ENCODE measurements around the gene PRCP. TPM values are rescaled to one million over a fixed set of nuclear protein-coding genes. Genes with fewer than 3 reads are reported as not detected.
"Not testable (repeated sequence)": the region's sequence is repeated elsewhere in the genome, so short reads cannot be mapped to it uniquely, and the experiment has no call there.

The PRCP gene
- total RNA-seq, 1 experiment from 2014 or later: 56.7 TPM

- no peak overlapping the region for H3K27ac ChIP-seq (ENCODE audit: insufficient read length, low read depth, low read length)
- H3K9me3 Mint-ChIP-seq: peaks cover 3 to 5% of the 10 kb centered on the region in 2 experiments; a peak in 4 of 5 replicates
- no peak for TF ChIP-seq CTCF (conservative IDR thresholded peaks at IDR 0.05)
- H3K27ac Mint-ChIP-seq: no peak overlapping the region
- no peak overlapping the region for H3T11ph ChIP-seq (ENCODE audit: low read length)
- H3K79me2 ChIP-seq (ENCODE audit: insufficient read depth, low read length): no peaks in the 10 kb centered on the region; the same call in 1 of the 2 replicates
- H3K27me3 ChIP-seq (ENCODE audit: insufficient read depth, low read length): no peaks in the 10 kb centered on the region
- H4K5ac ChIP-seq (ENCODE audit: insufficient read length, low read depth, low read length): no peak overlapping the region
- H3K4me1 ChIP-seq (ENCODE audit: insufficient read depth, low read length): no peaks in the 10 kb centered on the region
- no peak overlapping the region for H3K4me3 Mint-ChIP-seq
- no peaks in the 10 kb centered on the region for H3K23me2 ChIP-seq (ENCODE audit: insufficient read length, low read depth, low read length, poor library complexity, severe bottlenecking)
- H3K79me1 ChIP-seq (ENCODE audit: insufficient read depth, low read depth, low read length, poor library complexity, severe bottlenecking): no peaks in the 10 kb centered on the region
- no peak overlapping the region for H3K56ac ChIP-seq (ENCODE audit: insufficient read length, low read depth, low read length)
- H2BK120ac ChIP-seq (ENCODE audit: low read depth, low read length, poor library complexity, severe bottlenecking): no peak overlapping the region
- no peak overlapping the region for H3K4me2 ChIP-seq (ENCODE audit: insufficient read depth, insufficient read length, low read length)
- H3K27me3 Mint-ChIP-seq (ENCODE audit: low read depth): peaks cover 3% of the 10 kb centered on the region; the same call in 1 of the 2 replicates
- H4K8ac ChIP-seq (replicated peaks; ENCODE audit: insufficient read length, low read depth, low read length): no peak overlapping the region
- H2BK20ac ChIP-seq (ENCODE audit: low read depth, low read length, poor library complexity, severe bottlenecking): no peak overlapping the region
- no peak overlapping the region for H3K23ac ChIP-seq (ENCODE audit: insufficient read length, low read depth, low read length)
- H3K18ac ChIP-seq (ENCODE audit: insufficient read length, low read depth, low read length): no peak overlapping the region
- H3K4ac ChIP-seq (ENCODE audit: low read depth, low read length): no peak overlapping the region
- H4K20me1 ChIP-seq (ENCODE audit: control insufficient read depth, insufficient read depth, insufficient read length): no peaks in the 10 kb centered on the region
- peaks cover 0 to 15% (median 4%) of the 10 kb centered on the region in 3 experiments; a peak in 4 of 7 replicates for H3K36me3 Mint-ChIP-seq (ENCODE audit: insufficient read depth in 1 of 3, low read depth in 3 of 3)
- no peak for DNase-seq
- H2BK5ac ChIP-seq (ENCODE audit: insufficient read length, low read length): no peak overlapping the region
- H3K14ac ChIP-seq (ENCODE audit: insufficient read depth, low read length): no peak overlapping the region
- no peak overlapping the region for H2BK15ac ChIP-seq (ENCODE audit: low read depth, low read length)
- no peak overlapping the region for H4K91ac ChIP-seq (ENCODE audit: insufficient read length, low read depth, low read length)
- no peak overlapping the region for H2AK5ac ChIP-seq (ENCODE audit: insufficient read length, low read length)
- no peak overlapping the region for H3K9ac ChIP-seq (ENCODE audit: extremely low read depth, insufficient read length, low read length)
- H2BK12ac ChIP-seq (ENCODE audit: insufficient read length, low read depth, low read length): no peak overlapping the region
- peaks cover 12 to 13% of the 10 kb centered on the region in 2 experiments for H3K4me1 Mint-ChIP-seq
- no peak overlapping the region for H2AFZ ChIP-seq (ENCODE audit: low read length)
- no CpG with 5 or more reads among the region's 2 CpGs for WGBS (ENCODE audit: extremely low coverage, insufficient read length, low lambda C conversion rate)
- H3K9me3 ChIP-seq (ENCODE audit: control insufficient read depth, low read depth, low read length): no peaks in the 10 kb centered on the region
These were observed 44.0 kb upstream of the PRCP start for GRCh38 chr11:82944198-82944597.

- peaks cover 12 to 13% of the 10 kb centered on the region in 2 experiments for H3K4me1 Mint-ChIP-seq
- not testable (repeated sequence) for H2AFZ ChIP-seq (ENCODE audit: low read length); H3K9me3 ChIP-seq (ENCODE audit: control insufficient read depth, low read depth, low read length); H3K23ac ChIP-seq (ENCODE audit: insufficient read length, low read depth, low read length); H2AK5ac ChIP-seq (ENCODE audit: insufficient read length, low read length); H3K23me2 ChIP-seq (ENCODE audit: insufficient read length, low read depth, low read length, poor library complexity, severe bottlenecking); H2BK12ac ChIP-seq (ENCODE audit: insufficient read length, low read depth, low read length); H2BK5ac ChIP-seq (ENCODE audit: insufficient read length, low read length); H3K14ac ChIP-seq (ENCODE audit: insufficient read depth, low read length); H3K27me3 ChIP-seq (ENCODE audit: insufficient read depth, low read length); H2BK20ac ChIP-seq (ENCODE audit: low read depth, low read length, poor library complexity, severe bottlenecking); DNase-seq; H4K20me1 ChIP-seq (ENCODE audit: control insufficient read depth, insufficient read depth, insufficient read length); H3K4me2 ChIP-seq (ENCODE audit: insufficient read depth, insufficient read length, low read length); H3K4me1 ChIP-seq (ENCODE audit: insufficient read depth, low read length); H3K27me3 Mint-ChIP-seq (ENCODE audit: low read depth); H3K27ac Mint-ChIP-seq; H3K79me1 ChIP-seq (ENCODE audit: insufficient read depth, low read depth, low read length, poor library complexity, severe bottlenecking); H3K9ac ChIP-seq (ENCODE audit: extremely low read depth, insufficient read length, low read length); H3K79me2 ChIP-seq (ENCODE audit: insufficient read depth, low read length); H3K4me3 Mint-ChIP-seq; H4K8ac ChIP-seq (replicated peaks; ENCODE audit: insufficient read length, low read depth, low read length); H2BK15ac ChIP-seq (ENCODE audit: low read depth, low read length); H4K5ac ChIP-seq (ENCODE audit: insufficient read length, low read depth, low read length); H3T11ph ChIP-seq (ENCODE audit: low read length); H3K27ac ChIP-seq (ENCODE audit: insufficient read length, low read depth, low read length); H4K91ac ChIP-seq (ENCODE audit: insufficient read length, low read depth, low read length); H2BK120ac ChIP-seq (ENCODE audit: low read depth, low read length, poor library complexity, severe bottlenecking); H3K56ac ChIP-seq (ENCODE audit: insufficient read length, low read depth, low read length); H3K4ac ChIP-seq (ENCODE audit: low read depth, low read length); H3K18ac ChIP-seq (ENCODE audit: insufficient read length, low read depth, low read length); H3K9me3 Mint-ChIP-seq
- H3K36me3 Mint-ChIP-seq (ENCODE audit: insufficient read depth in 1 of 3, low read depth in 3 of 3): peaks cover 0 to 15% (median 4%) of the 10 kb centered on the region in 3 experiments; a peak in 4 of 7 replicates
- WGBS (ENCODE audit: extremely low coverage, insufficient read length, low lambda C conversion rate): no CpG with 5 or more reads among the region's 1 CpG
These were observed 43.2 kb upstream of the PRCP start for GRCh38 chr11:82943430-82943829.
